Testis (tissue), 2 donors: ENCODE data around the gene MCUR1.

Source experiments
- POLR2A ChIP-seq: fragments of 450-650 bp; IDR thresholded peaks from one replicate; pipeline ENCODE4 v1.6.1; 2017; ENCODE audit warnings: antibody characterized with exemption, mild to moderate bottlenecking, moderate library complexity
- TF ChIP-seq, protein P1 (sequence below), 3 experiments: fragments of 450-650 bp in 2 of 3; fragments of 200-600 bp in 1 of 3; sonication (generic) in 1 of 3; IDR thresholded peaks; one replicate each; pipeline ENCODE4 v1.5.1; 2016 to 2019; ENCODE audit warnings: antibody characterized with exemption in 3 of 3, mild to moderate bottlenecking in 2 of 3, moderate library complexity in 1 of 3

DNA sequence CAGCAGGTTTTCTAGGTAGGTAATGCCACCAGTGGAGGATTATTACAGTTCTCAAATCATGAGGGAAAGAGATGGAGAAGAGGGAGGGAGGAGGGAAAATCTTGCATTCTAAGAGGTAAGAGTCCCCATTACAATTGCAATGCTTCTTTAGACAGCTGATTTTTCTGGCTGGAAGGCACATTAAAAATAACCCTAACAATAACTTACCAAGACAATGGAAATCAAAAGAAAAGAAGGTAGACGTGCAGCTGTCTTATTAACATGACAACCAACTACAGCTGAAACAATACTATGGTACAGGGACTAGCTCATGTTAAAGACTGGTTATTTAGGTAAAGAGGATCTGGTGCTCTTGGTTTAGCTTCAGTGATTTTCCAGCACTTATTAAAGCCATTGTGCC is 24.6 kb downstream of the MCUR1 start:
- TF ChIP-seq, protein P1, sequence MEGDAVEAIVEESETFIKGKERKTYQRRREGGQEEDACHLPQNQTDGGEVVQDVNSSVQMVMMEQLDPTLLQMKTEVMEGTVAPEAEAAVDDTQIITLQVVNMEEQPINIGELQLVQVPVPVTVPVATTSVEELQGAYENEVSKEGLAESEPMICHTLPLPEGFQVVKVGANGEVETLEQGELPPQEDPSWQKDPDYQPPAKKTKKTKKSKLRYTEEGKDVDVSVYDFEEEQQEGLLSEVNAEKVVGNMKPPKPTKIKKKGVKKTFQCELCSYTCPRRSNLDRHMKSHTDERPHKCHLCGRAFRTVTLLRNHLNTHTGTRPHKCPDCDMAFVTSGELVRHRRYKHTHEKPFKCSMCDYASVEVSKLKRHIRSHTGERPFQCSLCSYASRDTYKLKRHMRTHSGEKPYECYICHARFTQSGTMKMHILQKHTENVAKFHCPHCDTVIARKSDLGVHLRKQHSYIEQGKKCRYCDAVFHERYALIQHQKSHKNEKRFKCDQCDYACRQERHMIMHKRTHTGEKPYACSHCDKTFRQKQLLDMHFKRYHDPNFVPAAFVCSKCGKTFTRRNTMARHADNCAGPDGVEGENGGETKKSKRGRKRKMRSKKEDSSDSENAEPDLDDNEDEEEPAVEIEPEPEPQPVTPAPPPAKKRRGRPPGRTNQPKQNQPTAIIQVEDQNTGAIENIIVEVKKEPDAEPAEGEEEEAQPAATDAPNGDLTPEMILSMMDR (IDR thresholded peaks at IDR 0.05): no peak
- no peak for TF ChIP-seq POLR2A
